K562 (cell line): ENCODE measurements around the gene SV2A. TPM values are rescaled to one million over a fixed set of nuclear protein-coding genes. Genes with fewer than 3 reads are reported as not detected.

Source experiments
- AFF1 ChIP-seq, 2 experiments: fragments of 450-650 bp; IDR thresholded peaks; 2 replicates each; pipeline ENCODE4 v1.6.1; 2018; ENCODE audit warnings: mild to moderate bottlenecking in 2 of 2, low read depth in 1 of 2; ENCODE audit not compliant: partially characterized antibody in 2 of 2
- CHCHD3 ChIP-seq: fragments of 250-450 bp; sonication (Bioruptor Pico); IDR thresholded peaks from 2 replicates; pipeline ENCODE4 v2.1.2; 2022; ENCODE audit warnings: mild to moderate bottlenecking
- DPF2 ChIP-seq: fragments of 450-650 bp; IDR thresholded peaks from 2 replicates; pipeline ENCODE4 v1.6.1; 2016
- FUS ChIP-seq: fragments of 200-400 bp; formaldehyde crosslinking; optimal IDR thresholded peaks from 2 replicates; pipeline ENCODE3; 2017; ENCODE audit warnings: low read depth, low read length
- HINFP ChIP-seq: fragments of 450-650 bp; conservative IDR thresholded peaks from 2 replicates; pipeline ENCODE4 v1.6.1; 2016; ENCODE audit warnings: missing genetic modification characterization, low read depth, mild to moderate bottlenecking, control low read depth, missing compliant biosample characterization
- KDM5B ChIP-seq: fragments of 200-600 bp; sonication (generic); IDR thresholded peaks from 2 replicates; pipeline ENCODE4 v1.6.1; 2012; ENCODE audit warnings: low read depth, mild to moderate bottlenecking, moderate library complexity, low read length, control low read depth, inconsistent platforms; ENCODE audit not compliant: insufficient replicate concordance
- SETDB1 ChIP-seq: IDR thresholded peaks from one replicate; pipeline ENCODE4 v1.6.1; 2012; ENCODE audit warnings: low read length, control low read depth, inconsistent platforms
- SREBF1 ChIP-seq: fragments of 150-350 bp; IDR thresholded peaks from 2 replicates; pipeline ENCODE4 v1.6.1; 2014; ENCODE audit warnings: antibody characterized with exemption, low read depth, low read length, borderline replicate concordance
- ZNF583 ChIP-seq: fragments of 250-450 bp; sonication (Bioruptor Pico); IDR thresholded peaks from 2 replicates; pipeline ENCODE4 v1.4.0; 2020
- polyA plus RNA-seq, 8 experiments: library from polyadenylated mRNA; depleted of rRNA in 4 of 8; stranded (reverse) in 5 of 8; unstranded in 3 of 8; fragments of >200 nt; fragmentation: Nextera tagmentation in 2 of 8; fragmentation: Illumina TruSeq in 1 of 8; extraction: Ambion mirVana in 2 of 8; extraction: Trizol in 1 of 8; gene quantifications; 2 replicates each; pipeline versions ENCODE4 v1.2.1 to v1.2.3, GENCODE V29; 2011 to 2014; ENCODE audit warnings: inconsistent platforms in 1 of 8, missing spikeins in 1 of 8
- total RNA-seq, 7 experiments: library from RNA; depleted of rRNA in 6 of 7; stranded (reverse); fragments of >200 nt in 6 of 7; fragmentation: Illumina TruSeq in 2 of 7; extraction: Trizol in 2 of 7; gene quantifications; 2 replicates each; pipeline versions ENCODE4 v1.2.1 to v1.2.3, GENCODE V29; 2011 to 2021; ENCODE audit warnings: low replicate concordance in 1 of 7

The SV2A gene
- total and polyA plus RNA-seq, 9 of the 15 experiments (the other 6 are each of a cell fraction or from before 2014, with no cell fraction given), result 0.07 to 0.22 (median 0.11) TPM; not detected in 1

GRCh38 chr1:149886396-149887195 lies 31.0 kb downstream of the SV2A start (continued):
- TF ChIP-seq AFF1 (IDR thresholded peaks at IDR 0.05; ENCODE audit: low read depth in 1 of 2, partially characterized antibody in 2 of 2) (peak; percentile 62 to 74), FUS (no peak), ZNF583 (CRISPR knock-in tag) (no peak), CHCHD3 (CRISPR knock-in tag) (peak; percentile 95; the same call in 1 of the 2 replicates), HINFP (tag) (peak; percentile 62; the same call in 1 of the 2 replicates), KDM5B (peak; percentile 93), SETDB1 (no peak), SREBF1 (no peak), DPF2 (no peak)
